ENCODE results near the gene CTDSP1. TPM values are rescaled to one million over a fixed set of nuclear protein-coding genes. Genes with fewer than 3 reads are reported as not detected.

CTDSP1 gene
- total and polyA plus RNA-seq, 9 donors: 64.9 to 115 (median 93.3) TPM

Other genes with a start within 250 kb of the CTDSP1 start
- not detected for gene CXCR1, start 232.9 kb upstream of the CTDSP1 start, total RNA-seq
- gene CXCR1, start 232.9 kb upstream of the CTDSP1 start, polyA plus RNA-seq (ENCODE audit: insufficient read depth in 1 of 8, insufficient read length in 8 of 8, low replicate concordance in 1 of 8): under 1 TPM in 4 of 8 donors, not detected in 4; 0.06 to 0.30 (median 0.11) TPM
- 206 TPM for gene ARPC2, start 182.7 kb upstream of the CTDSP1 start, total RNA-seq
- 100 to 1,000 TPM; 220 to 261 (median 237) TPM for gene ARPC2, start 182.7 kb upstream of the CTDSP1 start, polyA plus RNA-seq (ENCODE audit: insufficient read depth in 1 of 8, insufficient read length in 8 of 8, low replicate concordance in 1 of 8)
- 1.3 TPM for gene GPBAR1, start 138.9 kb upstream of the CTDSP1 start, total RNA-seq
- gene GPBAR1, start 138.9 kb upstream of the CTDSP1 start, polyA plus RNA-seq (ENCODE audit: insufficient read depth in 1 of 8, insufficient read length in 8 of 8, low replicate concordance in 1 of 8): 1 to 10 TPM; 1.9 to 5.7 (median 2.9) TPM
- 88.4 TPM for gene AAMP, start 129.7 kb upstream of the CTDSP1 start, total RNA-seq
- 100 to 1,000 TPM in 7 of 8 donors, 10 to 100 TPM in 1; 89.5 to 124 (median 111) TPM for gene AAMP, start 129.7 kb upstream of the CTDSP1 start, polyA plus RNA-seq (ENCODE audit: insufficient read depth in 1 of 8, insufficient read length in 8 of 8, low replicate concordance in 1 of 8)
- 50.7 TPM for gene PNKD, start 129.3 kb upstream of the CTDSP1 start, total RNA-seq
- gene PNKD, start 129.3 kb upstream of the CTDSP1 start, polyA plus RNA-seq (ENCODE audit: insufficient read depth in 1 of 8, insufficient read length in 8 of 8, low replicate concordance in 1 of 8): 10 to 100 TPM; 46.4 to 61.8 (median 51.9) TPM
- 81.5 TPM for gene TMBIM1, start 107.4 kb upstream of the CTDSP1 start, total RNA-seq
- gene TMBIM1, start 107.4 kb upstream of the CTDSP1 start, polyA plus RNA-seq (ENCODE audit: insufficient read depth in 1 of 8, insufficient read length in 8 of 8, low replicate concordance in 1 of 8): 10 to 100 TPM; 72.2 to 95.7 (median 77.7) TPM
- not detected for gene CATIP, start 43.0 kb upstream of the CTDSP1 start, total RNA-seq
- under 1 TPM in 5 of 8 donors, not detected in 3; 0.07 to 0.31 (median 0.13) TPM for gene CATIP, start 43.0 kb upstream of the CTDSP1 start, polyA plus RNA-seq (ENCODE audit: insufficient read depth in 1 of 8, insufficient read length in 8 of 8, low replicate concordance in 1 of 8)
- 0.49 TPM for gene SLC11A1, start 17.6 kb upstream of the CTDSP1 start, total RNA-seq
- gene SLC11A1, start 17.6 kb upstream of the CTDSP1 start, polyA plus RNA-seq (ENCODE audit: insufficient read depth in 1 of 8, insufficient read length in 8 of 8, low replicate concordance in 1 of 8): 1 to 10 TPM in 3 of 8 donors, under 1 TPM in 5; 0.16 to 2.0 (median 0.64) TPM
- not detected for gene VIL1, start 19.3 kb downstream of the CTDSP1 start, total RNA-seq
- 10 to 100 TPM in 1 of 8 donors, 1 to 10 TPM in 1, under 1 TPM in 4, not detected in 2; 0.12 to 19.1 (median 0.45) TPM for gene VIL1, start 19.3 kb downstream of the CTDSP1 start, polyA plus RNA-seq (ENCODE audit: insufficient read depth in 1 of 8, insufficient read length in 8 of 8, low replicate concordance in 1 of 8)
- 11.0 TPM for gene USP37, start 168.5 kb downstream of the CTDSP1 start, total RNA-seq
- gene USP37, start 168.5 kb downstream of the CTDSP1 start, polyA plus RNA-seq (ENCODE audit: insufficient read depth in 1 of 8, insufficient read length in 8 of 8, low replicate concordance in 1 of 8): 10 to 100 TPM in 1 of 8 donors, 1 to 10 TPM in 7; 4.8 to 10.7 (median 9.0) TPM
- gene CNOT9, start 169.0 kb downstream of the CTDSP1 start, total RNA-seq: 35.4 TPM
- 10 to 100 TPM; 31.2 to 42.3 (median 36.1) TPM for gene CNOT9, start 169.0 kb downstream of the CTDSP1 start, polyA plus RNA-seq (ENCODE audit: insufficient read depth in 1 of 8, insufficient read length in 8 of 8, low replicate concordance in 1 of 8)
- gene PLCD4, start 208.0 kb downstream of the CTDSP1 start, total RNA-seq: 41.8 TPM
- 10 to 100 TPM; 26.8 to 58.5 (median 45.9) TPM for gene PLCD4, start 208.0 kb downstream of the CTDSP1 start, polyA plus RNA-seq (ENCODE audit: insufficient read depth in 1 of 8, insufficient read length in 8 of 8, low replicate concordance in 1 of 8)